CD14-positive monocyte (primary cell): ENCODE results near the gene MCCC2. TPM values are rescaled to one million over a fixed set of nuclear protein-coding genes. Genes with fewer than 3 reads are reported as not detected.
"Not testable (repeated sequence)": the region's sequence is repeated elsewhere in the genome, so short reads cannot be mapped to it uniquely, and the experiment has no call there.

Source experiments
- DNase-seq, 3 donors: peaks; one replicate each; pipeline ENCODE4 v3.0.0-alpha.2; 2011 to 2022
- H2AFZ ChIP-seq: 2 replicates; pipeline ENCODE4 v1.6.0; 2012; ENCODE audit warnings: mild to moderate bottlenecking, low read depth, low read length, inconsistent platforms; ENCODE audit not compliant: insufficient read depth, poor library complexity, severe bottlenecking
- H3K27ac ChIP-seq, 2 donors: 1 replicate in 1 of 2; 2 replicates in 1 of 2; pipeline ENCODE4 v1.5.1; 2012 to 2013; ENCODE audit warnings: low read length in 2 of 2, control low read depth in 1 of 2, inconsistent platforms in 1 of 2, low read depth in 1 of 2, mild to moderate bottlenecking in 1 of 2
- H3K27me3 ChIP-seq, 2 donors: one replicate each; pipeline versions ENCODE4 v1.6.0 to v1.6.1; 2011 to 2013; ENCODE audit warnings: low read length in 2 of 2; ENCODE audit not compliant: control insufficient read depth in 2 of 2, insufficient read depth in 2 of 2
- H3K36me3 ChIP-seq, 2 donors: replicated peaks in 1 of 2; 1 replicate in 1 of 2; 2 replicates in 1 of 2; pipeline versions ENCODE4 v1.5.1 to v1.6.1; 2012 to 2013; ENCODE audit warnings: low read length in 2 of 2, control low read depth in 1 of 2, inconsistent platforms in 1 of 2, mild to moderate bottlenecking in 1 of 2; ENCODE audit not compliant: insufficient read depth in 2 of 2, control insufficient read depth in 1 of 2
- H3K4me1 ChIP-seq, 2 donors: 1 replicate in 1 of 2; 2 replicates in 1 of 2; pipeline versions ENCODE4 v1.5.1 to v1.6.1; 2012 to 2013; ENCODE audit warnings: low read length in 2 of 2, control low read depth in 1 of 2, inconsistent platforms in 1 of 2, mild to moderate bottlenecking in 1 of 2, moderate library complexity in 1 of 2; ENCODE audit not compliant: insufficient read depth in 2 of 2, control insufficient read depth in 1 of 2
- H3K4me2 ChIP-seq: replicated peaks from 2 replicates; pipeline ENCODE3; 2012; ENCODE audit warnings: low read length, moderate library complexity, mild to moderate bottlenecking; ENCODE audit not compliant: poor library complexity, severe bottlenecking; ENCODE audit errors: extremely low read depth
- H3K4me3 ChIP-seq, 3 experiments: fragments of 200-600 bp in 1 of 3; sonication (generic) in 1 of 3; replicated peaks in 1 of 3; 1 replicate in 2 of 3; 2 replicates in 1 of 3; pipeline ENCODE4 v1.5.1; 2011 to 2013; ENCODE audit warnings: low read length in 3 of 3, mild to moderate bottlenecking in 3 of 3, control low read depth in 2 of 3, low read depth in 2 of 3, inconsistent platforms in 1 of 3, moderate library complexity in 1 of 3
- H3K79me2 ChIP-seq: 2 replicates; pipeline ENCODE4 v1.6.0; 2012; ENCODE audit warnings: mild to moderate bottlenecking, control low read depth, inconsistent platforms, low read length, moderate library complexity; ENCODE audit not compliant: insufficient read depth
- H3K9ac ChIP-seq: 2 replicates; pipeline ENCODE4 v1.6.0; 2017; ENCODE audit warnings: low read length, mild to moderate bottlenecking; ENCODE audit not compliant: insufficient read depth, poor library complexity, severe bottlenecking
- H3K9me3 ChIP-seq, 2 donors: replicated peaks in 1 of 2; 1 replicate in 1 of 2; 2 replicates in 1 of 2; pipeline versions ENCODE4 v1.5.1 to v1.6.1; 2012 to 2013; ENCODE audit warnings: low read length in 2 of 2, control low read depth in 1 of 2; ENCODE audit not compliant: control insufficient read depth in 1 of 2, insufficient read depth in 1 of 2
- H4K20me1 ChIP-seq: 2 replicates; pipeline ENCODE4 v1.6.0; 2012; ENCODE audit warnings: mild to moderate bottlenecking, low read length, control low read depth, moderate library complexity; ENCODE audit not compliant: insufficient read depth
- H3K27ac Mint-ChIP-seq, 7 donors: one replicate each; pipeline ENCODE4 v1.8.0; 2020; ENCODE audit warnings: mild to moderate bottlenecking in 7 of 7, mixed read lengths in 7 of 7, moderate library complexity in 6 of 7, inconsistent platforms in 2 of 7
- H3K27me3 Mint-ChIP-seq, 3 donors: one replicate each; pipeline ENCODE4 v1.8.0; 2021 to 2022; ENCODE audit warnings: low read depth in 3 of 3, mild to moderate bottlenecking in 3 of 3, mixed read lengths in 3 of 3, moderate library complexity in 3 of 3, inconsistent platforms in 1 of 3
- H3K36me3 Mint-ChIP-seq, 2 donors: one replicate each; pipeline ENCODE4 v1.8.0; 2020; ENCODE audit warnings: mixed read lengths in 2 of 2, inconsistent platforms in 1 of 2, mild to moderate bottlenecking in 1 of 2
- H3K4me1 Mint-ChIP-seq: one replicate; pipeline ENCODE4 v1.8.0; 2020; ENCODE audit warnings: mild to moderate bottlenecking, mixed read lengths
- H3K4me3 Mint-ChIP-seq, 2 donors: one replicate each; pipeline ENCODE4 v1.8.0; 2020; ENCODE audit warnings: mild to moderate bottlenecking in 2 of 2, mixed read lengths in 2 of 2, moderate library complexity in 1 of 2
- H3K9me3 Mint-ChIP-seq, 7 donors: one replicate each; pipeline ENCODE4 v1.8.0; 2020 to 2022; ENCODE audit warnings: mixed read lengths in 7 of 7, mild to moderate bottlenecking in 6 of 7, moderate library complexity in 6 of 7, inconsistent platforms in 2 of 7
- WGBS: methylation state at CpG from one replicate; pipeline ENCODE4 v1.1.5; 2013; ENCODE audit warnings: missing lambda C conversion rate; ENCODE audit not compliant: insufficient coverage; 5-methylcytosine and 5-hydroxymethylcytosine counted together
- intact Hi-C, 2 donors: fragments of 100-400 bp; cut with micrococcal nuclease; formaldehyde crosslinking; loops; one replicate each; pipeline versions ENCODE4 v1.15.0 to v1.15.1; 2023
- polyA plus RNA-seq, 3 donors: library from polyadenylated mRNA; depleted of rRNA in 1 of 3; unstranded in 2 of 3; stranded (reverse) in 1 of 3; fragments of 300-500 nt in 2 of 3; fragments of >200 nt in 1 of 3; fragmentation: Illumina TruSeq in 2 of 3; gene quantifications; 1 replicate in 2 of 3; 2 replicates in 1 of 3; pipeline ENCODE4 v1.2.3, GENCODE V29; 2012 to 2021
- TF ChIP-seq, protein P1 (sequence below): fragments of 200-600 bp; IDR thresholded peaks from one replicate; pipeline ENCODE4 v1.8.0; 2022; ENCODE audit warnings: antibody characterized with exemption, mild to moderate bottlenecking

The MCCC2 gene
- polyA plus RNA-seq, 3 donors = 15.4 to 21.9 (median 16.5) TPM

GRCh38 chr5:71576241-71576640 lies 10.9 kb upstream of the MCCC2 start:
- Histone ChIP-seq H4K20me1 (no peaks in the 10 kb centered on the region), H3K36me3 (no peaks in the 10 kb centered on the region), H3K9ac (no peak overlapping the region), H3K4me3 (no peak overlapping the region), H3K9me3 (peaks cover 0 to 3% of the 10 kb centered on the region in 2 donors), H3K4me1 (no peaks in the 10 kb centered on the region), H3K4me2 (no peak overlapping the region), H3K79me2 (no peaks in the 10 kb centered on the region), H3K27me3 (no peaks in the 10 kb centered on the region), H2AFZ (no peak overlapping the region), H3K27ac (no peak overlapping the region)
- H3K27me3 Mint-ChIP-seq = peaks cover 0 to 2% (median under 1%) of the 10 kb centered on the region in 3 donors
- H3K27ac Mint-ChIP-seq = no peak overlapping the region
- peaks cover 4 to 7% of the 10 kb centered on the region in 2 donors for H3K36me3 Mint-ChIP-seq
- TF ChIP-seq, protein P1, sequence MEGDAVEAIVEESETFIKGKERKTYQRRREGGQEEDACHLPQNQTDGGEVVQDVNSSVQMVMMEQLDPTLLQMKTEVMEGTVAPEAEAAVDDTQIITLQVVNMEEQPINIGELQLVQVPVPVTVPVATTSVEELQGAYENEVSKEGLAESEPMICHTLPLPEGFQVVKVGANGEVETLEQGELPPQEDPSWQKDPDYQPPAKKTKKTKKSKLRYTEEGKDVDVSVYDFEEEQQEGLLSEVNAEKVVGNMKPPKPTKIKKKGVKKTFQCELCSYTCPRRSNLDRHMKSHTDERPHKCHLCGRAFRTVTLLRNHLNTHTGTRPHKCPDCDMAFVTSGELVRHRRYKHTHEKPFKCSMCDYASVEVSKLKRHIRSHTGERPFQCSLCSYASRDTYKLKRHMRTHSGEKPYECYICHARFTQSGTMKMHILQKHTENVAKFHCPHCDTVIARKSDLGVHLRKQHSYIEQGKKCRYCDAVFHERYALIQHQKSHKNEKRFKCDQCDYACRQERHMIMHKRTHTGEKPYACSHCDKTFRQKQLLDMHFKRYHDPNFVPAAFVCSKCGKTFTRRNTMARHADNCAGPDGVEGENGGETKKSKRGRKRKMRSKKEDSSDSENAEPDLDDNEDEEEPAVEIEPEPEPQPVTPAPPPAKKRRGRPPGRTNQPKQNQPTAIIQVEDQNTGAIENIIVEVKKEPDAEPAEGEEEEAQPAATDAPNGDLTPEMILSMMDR = no peak
- no peak for DNase-seq
- H3K9me3 Mint-ChIP-seq = peaks cover 0 to 7% (median 3%) of the 10 kb centered on the region in 7 donors
- no peak overlapping the region for H3K4me3 Mint-ChIP-seq
- intact Hi-C loops = no loop called here
- H3K4me1 Mint-ChIP-seq = no peaks in the 10 kb centered on the region
- 100% methylated on average over 1 of the region's 3 CpGs for WGBS

DNA sequence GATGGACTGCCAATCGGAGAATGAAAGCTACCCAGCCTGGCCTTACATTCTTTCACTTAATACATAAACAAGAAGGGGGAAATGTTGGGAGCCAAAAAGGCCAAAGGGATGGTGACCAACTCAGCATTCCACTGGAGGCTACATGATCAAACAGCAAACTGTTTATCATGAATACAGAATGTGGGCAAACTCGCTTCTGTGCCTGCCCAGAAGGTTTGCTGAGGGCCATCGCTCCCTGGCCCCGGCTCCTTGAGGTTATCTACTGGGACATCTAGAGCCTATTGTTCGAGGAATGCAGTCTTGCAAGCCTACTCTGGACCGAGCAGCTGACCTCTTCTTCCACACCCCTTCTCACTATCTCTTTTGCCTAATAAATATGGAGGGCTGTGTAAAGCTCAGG lies 9.3 kb upstream of the MCCC2 start:
- H3K9me3 Mint-ChIP-seq, H4K20me1 ChIP-seq, H3K4me1 ChIP-seq, H3K27me3 ChIP-seq, H3K4me1 Mint-ChIP-seq, H3K27ac Mint-ChIP-seq, H3K4me3 ChIP-seq, H3K27me3 Mint-ChIP-seq, H3K36me3 ChIP-seq, intact Hi-C loops, H2AFZ ChIP-seq, H3K79me2 ChIP-seq, H3K9me3 ChIP-seq, H3K9ac ChIP-seq, H3K4me2 ChIP-seq, H3K4me3 Mint-ChIP-seq, H3K27ac ChIP-seq, H3K36me3 Mint-ChIP-seq, DNase-seq: not testable (repeated sequence)
- 90% methylated on average over 3 of the region's 6 CpGs for WGBS
